H9 (cell line): ENCODE data around the gene HSH2D. TPM values are rescaled to one million over a fixed set of nuclear protein-coding genes. Genes with fewer than 3 reads are reported as not detected.
A peak's percentile ranks its signal among the peaks of the same experiment; 100 is the strongest.

ENCODE experiments used
- DNase-seq: peaks from one replicate; pipeline ENCODE4 v3.0.0-alpha.2; 2017
- H2AFZ ChIP-seq: one replicate; pipeline ENCODE4 v1.6.1; 2013; ENCODE audit warnings: mild to moderate bottlenecking, low read length, control low read depth, moderate library complexity
- H2AK5ac ChIP-seq: 2 replicates; pipeline ENCODE4 v1.6.1; 2013; ENCODE audit warnings: low read length, control low read depth, mixed read lengths; ENCODE audit not compliant: insufficient read length
- H2BK120ac ChIP-seq: one replicate; pipeline ENCODE4 v1.6.1; 2013; ENCODE audit warnings: low read depth, mild to moderate bottlenecking, low read length, control low read depth, inconsistent platforms; ENCODE audit not compliant: poor library complexity, severe bottlenecking
- H2BK12ac ChIP-seq: 2 replicates; pipeline ENCODE4 v1.6.1; 2013; ENCODE audit warnings: low read length, control low read depth, mixed read lengths, low read depth; ENCODE audit not compliant: insufficient read length
- H2BK15ac ChIP-seq: 2 replicates; pipeline ENCODE4 v1.6.1; 2013; ENCODE audit warnings: low read depth, low read length, control low read depth
- H2BK20ac ChIP-seq: one replicate; pipeline ENCODE4 v1.6.1; 2013; ENCODE audit warnings: low read depth, mild to moderate bottlenecking, low read length, control low read depth, inconsistent platforms; ENCODE audit not compliant: poor library complexity, severe bottlenecking
- H2BK5ac ChIP-seq: 2 replicates; pipeline ENCODE4 v1.6.1; 2013; ENCODE audit warnings: low read length, control low read depth, mixed read lengths; ENCODE audit not compliant: insufficient read length
- H3K14ac ChIP-seq: 2 replicates; pipeline ENCODE4 v1.6.1; 2013; ENCODE audit warnings: low read length, control low read depth; ENCODE audit not compliant: insufficient read depth
- H3K18ac ChIP-seq: 2 replicates; pipeline ENCODE4 v1.6.1; 2013; ENCODE audit warnings: low read depth, mild to moderate bottlenecking, mixed read lengths, low read length, control low read depth; ENCODE audit not compliant: insufficient read length
- H3K23ac ChIP-seq: 2 replicates; pipeline ENCODE4 v1.6.1; 2013; ENCODE audit warnings: low read length, control low read depth, mixed read lengths, low read depth; ENCODE audit not compliant: insufficient read length
- H3K23me2 ChIP-seq: 2 replicates; pipeline ENCODE4 v1.6.1; 2013; ENCODE audit warnings: low read depth, mild to moderate bottlenecking, mixed read lengths, low read length, control low read depth; ENCODE audit not compliant: insufficient read length, poor library complexity, severe bottlenecking
- H3K27ac ChIP-seq: 2 replicates; pipeline ENCODE4 v1.5.1; 2013; ENCODE audit warnings: low read length, control low read depth, mixed read lengths, low read depth; ENCODE audit not compliant: insufficient read length
- H3K27me3 ChIP-seq: 2 replicates; pipeline ENCODE4 v1.6.1; 2013; ENCODE audit warnings: low read length, control low read depth, inconsistent platforms; ENCODE audit not compliant: insufficient read depth
- H3K4ac ChIP-seq: 2 replicates; pipeline ENCODE4 v1.6.1; 2013; ENCODE audit warnings: low read depth, mild to moderate bottlenecking, control low read depth, inconsistent platforms, low read length, moderate library complexity
- H3K4me1 ChIP-seq: 2 replicates; pipeline ENCODE4 v1.6.1; 2013; ENCODE audit warnings: low read length, control low read depth, inconsistent platforms; ENCODE audit not compliant: insufficient read depth
- H3K4me2 ChIP-seq: 2 replicates; pipeline ENCODE4 v1.6.1; 2013; ENCODE audit warnings: low read length, control low read depth, mixed read lengths; ENCODE audit not compliant: insufficient read length, insufficient read depth
- H3K56ac ChIP-seq: 2 replicates; pipeline ENCODE4 v1.6.1; 2013; ENCODE audit warnings: low read depth, mild to moderate bottlenecking, mixed read lengths, low read length, control low read depth; ENCODE audit not compliant: insufficient read length
- H3K79me1 ChIP-seq: 2 replicates; pipeline ENCODE4 v1.6.1; 2013; ENCODE audit warnings: low read depth, mild to moderate bottlenecking, moderate library complexity, low read length, control low read depth, inconsistent platforms; ENCODE audit not compliant: insufficient read depth, poor library complexity, severe bottlenecking
- H3K79me2 ChIP-seq: 2 replicates; pipeline ENCODE4 v1.6.1; 2013; ENCODE audit warnings: low read length, control low read depth, inconsistent platforms; ENCODE audit not compliant: insufficient read depth
- H3K9ac ChIP-seq: 2 replicates; pipeline ENCODE4 v1.6.1; 2013; ENCODE audit warnings: low read length, control low read depth, mixed read lengths; ENCODE audit not compliant: insufficient read length; ENCODE audit errors: extremely low read depth
- H3K9me3 ChIP-seq: one replicate; pipeline ENCODE4 v1.6.1; 2013; ENCODE audit warnings: low read depth, low read length, inconsistent platforms; ENCODE audit not compliant: control insufficient read depth
- H3T11ph ChIP-seq: one replicate; pipeline ENCODE4 v1.6.1; 2013; ENCODE audit warnings: mild to moderate bottlenecking, low read length, control low read depth, inconsistent platforms
- H4K20me1 ChIP-seq: one replicate; pipeline ENCODE4 v1.6.1; 2013; ENCODE audit not compliant: control insufficient read depth, insufficient read length, insufficient read depth
- H4K5ac ChIP-seq: 2 replicates; pipeline ENCODE4 v1.6.1; 2013; ENCODE audit warnings: low read depth, mild to moderate bottlenecking, mixed read lengths, low read length, control low read depth; ENCODE audit not compliant: insufficient read length
- H4K8ac ChIP-seq: replicated peaks from 2 replicates; pipeline ENCODE4 v1.6.1; 2013; ENCODE audit warnings: low read length, control low read depth, mixed read lengths, low read depth; ENCODE audit not compliant: insufficient read length
- H4K91ac ChIP-seq: 2 replicates; pipeline ENCODE4 v1.6.1; 2013; ENCODE audit warnings: low read depth, mild to moderate bottlenecking, moderate library complexity, mixed read lengths, low read length, control low read depth; ENCODE audit not compliant: insufficient read length
- H3K27ac Mint-ChIP-seq, 3 experiments: 2 replicates in 2 of 3; 3 replicates in 1 of 3; pipeline ENCODE4 v1.8.0; 2020 to 2021; ENCODE audit warnings: mixed read lengths in 3 of 3, mild to moderate bottlenecking in 1 of 3, moderate library complexity in 1 of 3
- H3K27me3 Mint-ChIP-seq: 2 replicates; pipeline ENCODE4 v1.8.0; 2021; ENCODE audit warnings: low read depth, mild to moderate bottlenecking, moderate library complexity, mixed read lengths
- H3K36me3 Mint-ChIP-seq, 3 experiments: 2 replicates in 2 of 3; 3 replicates in 1 of 3; pipeline ENCODE4 v1.8.0; 2020 to 2021; ENCODE audit warnings: low read depth in 3 of 3, mixed read lengths in 3 of 3; ENCODE audit not compliant: insufficient read depth in 1 of 3
- H3K4me1 Mint-ChIP-seq, 2 experiments: 2 replicates each; pipeline ENCODE4 v1.8.0; 2020; ENCODE audit warnings: mixed read lengths in 2 of 2
- H3K4me3 Mint-ChIP-seq, 2 experiments: 2 replicates in 1 of 2; 3 replicates in 1 of 2; pipeline ENCODE4 v1.8.0; 2020 to 2021; ENCODE audit warnings: mild to moderate bottlenecking in 2 of 2, mixed read lengths in 2 of 2, moderate library complexity in 1 of 2
- H3K9me3 Mint-ChIP-seq, 2 experiments: 2 replicates in 1 of 2; 3 replicates in 1 of 2; pipeline ENCODE4 v1.8.0; 2020; ENCODE audit warnings: mild to moderate bottlenecking in 2 of 2, mixed read lengths in 2 of 2, moderate library complexity in 1 of 2
- WGBS: extraction: QIAGEN DNeasy Blood & Tissue Kit; methylation state at CpG from one replicate; pipeline ENCODE4 v1.1.7; 2013; ENCODE audit warnings: missing lambda C conversion rate, low lambda C conversion rate, mixed read lengths; ENCODE audit not compliant: insufficient read length; ENCODE audit errors: extremely low coverage; 5-methylcytosine and 5-hydroxymethylcytosine counted together
- total RNA-seq: library from RNA; stranded (reverse); gene quantifications from 2 replicates; pipeline ENCODE4 v1.2.1, GENCODE V29; 2021
- TF ChIP-seq, protein P1 (sequence below): fragments of 200-600 bp; sonication (generic); conservative IDR thresholded peaks from 3 replicates; pipeline ENCODE4 v1.8.0; 2021; ENCODE audit warnings: antibody characterized with exemption, mild to moderate bottlenecking

Gene HSH2D
- total RNA-seq, 1 experiment from 2014 or later, result 2.3 TPM

DNA sequence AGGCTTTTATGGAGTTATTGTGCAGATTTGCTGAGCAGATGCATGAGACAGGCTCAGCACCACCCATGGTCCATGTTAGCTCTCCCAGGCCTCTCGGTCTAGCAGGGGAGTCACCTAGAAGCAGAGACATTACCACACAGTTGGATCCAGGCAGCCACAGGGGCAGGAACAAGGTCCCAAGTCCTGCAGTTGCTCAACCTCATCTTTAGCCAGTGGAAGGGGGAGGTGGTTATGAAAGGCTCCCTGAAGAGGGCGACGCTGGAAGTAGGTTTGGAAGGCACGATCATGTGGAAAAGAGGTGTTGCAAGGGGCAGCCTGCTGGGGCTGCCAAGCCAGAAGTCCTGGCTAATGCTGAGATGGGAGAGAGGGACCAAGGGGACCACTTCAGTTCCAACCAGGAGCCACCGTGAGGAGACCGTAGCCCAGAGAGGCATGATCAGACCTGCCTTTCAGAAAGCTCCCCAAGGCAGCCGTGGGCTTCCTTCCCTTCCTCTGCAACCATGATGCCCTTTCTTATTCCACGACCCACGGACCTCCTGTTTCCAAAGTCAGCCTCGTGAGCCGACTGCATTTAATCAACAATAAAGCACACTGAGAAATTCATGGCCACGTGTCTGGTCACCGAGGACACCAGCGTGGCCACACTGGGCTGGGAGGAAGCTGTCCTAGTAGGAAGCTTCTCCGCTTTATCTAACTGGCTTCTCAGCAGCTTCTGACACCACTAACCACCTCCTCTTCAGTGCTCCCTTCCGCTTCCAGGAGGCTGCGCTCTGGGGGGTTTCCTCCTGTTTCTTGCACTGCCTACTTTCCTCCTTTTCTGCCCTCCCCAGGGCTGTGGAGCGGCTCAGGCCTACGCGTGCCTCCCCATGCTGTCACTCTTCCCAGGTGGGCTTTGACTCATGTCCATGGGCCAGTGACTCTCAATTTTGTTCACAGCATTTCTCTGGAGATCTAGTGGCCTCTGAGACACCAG, 56.8 kb downstream of the HSH2D start:
- no peak for DNase-seq
- no peak overlapping the region for H3K4me2 ChIP-seq

More for the DNA sequence above, 56.8 kb downstream of the HSH2D start:
- Histone ChIP-seq H2AFZ (no peak overlapping the region), H3T11ph (no peak overlapping the region), H4K5ac (no peak overlapping the region), H2BK20ac (no peak overlapping the region), H3K4ac (no peak overlapping the region), H4K8ac (no peak overlapping the region), H2BK5ac (no peak overlapping the region), H3K4me1 (no peaks in the 10 kb centered on the region; the same call in 1 of the 2 replicates), H3K27me3 (no peaks in the 10 kb centered on the region), H3K23ac (no peak overlapping the region), H2AK5ac (no peak overlapping the region), H2BK12ac (no peak overlapping the region), H2BK15ac (no peak overlapping the region), H2BK120ac (no peak overlapping the region), H4K91ac (no peak overlapping the region), H4K20me1 (no peaks in the 10 kb centered on the region), H3K9me3 (no peaks in the 10 kb centered on the region), H3K14ac (no peak overlapping the region), H3K56ac (no peak overlapping the region), H3K79me2 (no peaks in the 10 kb centered on the region), H3K27ac (no peak overlapping the region), H3K23me2 (peaks cover 2% of the 10 kb centered on the region), H3K9ac (no peak overlapping the region), H3K18ac (no peak overlapping the region), H3K79me1 (no peaks in the 10 kb centered on the region)
- no CpG with 5 or more reads among the region's 20 CpGs for WGBS
- Mint-ChIP-seq H3K4me3 (no peak overlapping the region; a peak in 1 of 5 replicates), H3K27ac (peak overlapping the region in 2 of 3 experiments; percentile 63 to 81; a peak in 3 of 7 replicates), H3K27me3 (no peaks in the 10 kb centered on the region), H3K36me3 (peaks cover 2 to 9% (median 8%) of the 10 kb centered on the region in 3 experiments; a peak in 2 of 7 replicates), H3K9me3 (no peaks in the 10 kb centered on the region), H3K4me1 (peaks cover 10% of the 10 kb centered on the region in 2 experiments)
- TF ChIP-seq, protein P1, sequence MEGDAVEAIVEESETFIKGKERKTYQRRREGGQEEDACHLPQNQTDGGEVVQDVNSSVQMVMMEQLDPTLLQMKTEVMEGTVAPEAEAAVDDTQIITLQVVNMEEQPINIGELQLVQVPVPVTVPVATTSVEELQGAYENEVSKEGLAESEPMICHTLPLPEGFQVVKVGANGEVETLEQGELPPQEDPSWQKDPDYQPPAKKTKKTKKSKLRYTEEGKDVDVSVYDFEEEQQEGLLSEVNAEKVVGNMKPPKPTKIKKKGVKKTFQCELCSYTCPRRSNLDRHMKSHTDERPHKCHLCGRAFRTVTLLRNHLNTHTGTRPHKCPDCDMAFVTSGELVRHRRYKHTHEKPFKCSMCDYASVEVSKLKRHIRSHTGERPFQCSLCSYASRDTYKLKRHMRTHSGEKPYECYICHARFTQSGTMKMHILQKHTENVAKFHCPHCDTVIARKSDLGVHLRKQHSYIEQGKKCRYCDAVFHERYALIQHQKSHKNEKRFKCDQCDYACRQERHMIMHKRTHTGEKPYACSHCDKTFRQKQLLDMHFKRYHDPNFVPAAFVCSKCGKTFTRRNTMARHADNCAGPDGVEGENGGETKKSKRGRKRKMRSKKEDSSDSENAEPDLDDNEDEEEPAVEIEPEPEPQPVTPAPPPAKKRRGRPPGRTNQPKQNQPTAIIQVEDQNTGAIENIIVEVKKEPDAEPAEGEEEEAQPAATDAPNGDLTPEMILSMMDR, result 0 out of 3 replicates have a peak, but pooled peaks have one; percentile 13
